HL-60 (cell line): Measurements from ENCODE around the gene KCNJ6.

Source experiments
- DNase-seq, 2 experiments: peaks; one replicate each; pipeline ENCODE4 v3.0.0-alpha.2; 2010 to 2020; ENCODE audit warnings: low read depth in 1 of 2, low spot score in 1 of 2
- H3K27ac ChIP-seq: fragments of 250-450 bp; sonication (Bioruptor Pico); replicated peaks from 2 replicates; pipeline ENCODE4 v1.5.1; 2020; ENCODE audit warnings: mild to moderate bottlenecking, moderate library complexity
- H3K27me3 ChIP-seq: fragments of 250-450 bp; sonication (Bioruptor Pico); 2 replicates; pipeline ENCODE4 v1.5.1; 2021; ENCODE audit warnings: mild to moderate bottlenecking, moderate library complexity; ENCODE audit not compliant: insufficient read depth, poor library complexity, severe bottlenecking
- H3K4me3 ChIP-seq: replicated peaks from 2 replicates; pipeline ENCODE4 v1.5.1; 2011; ENCODE audit warnings: mild to moderate bottlenecking, control low read depth, low read length; ENCODE audit not compliant: insufficient read depth
- GABPA ChIP-seq: IDR thresholded peaks from 2 replicates; pipeline ENCODE4 v1.6.1; 2012; ENCODE audit warnings: low read depth
- POLR2AphosphoS5 ChIP-seq: IDR thresholded peaks from 2 replicates; pipeline ENCODE4 v1.6.1; 2012; ENCODE audit warnings: low read depth
- SPI1 ChIP-seq: IDR thresholded peaks from 2 replicates; pipeline ENCODE4 v1.6.1; 2012; ENCODE audit warnings: low read depth, mild to moderate bottlenecking, borderline replicate concordance
- TF ChIP-seq, protein P1 (sequence below): IDR thresholded peaks from one replicate; pipeline ENCODE4 v1.5.1; 2011; ENCODE audit warnings: low read length, control low read depth, inconsistent platforms; ENCODE audit not compliant: insufficient read depth
- TF ChIP-seq, protein P2 (sequence below): IDR thresholded peaks from 2 replicates; pipeline ENCODE4 v1.6.1; 2012; ENCODE audit warnings: low read depth; ENCODE audit not compliant: insufficient replicate concordance

The KCNJ6 gene

DNA sequence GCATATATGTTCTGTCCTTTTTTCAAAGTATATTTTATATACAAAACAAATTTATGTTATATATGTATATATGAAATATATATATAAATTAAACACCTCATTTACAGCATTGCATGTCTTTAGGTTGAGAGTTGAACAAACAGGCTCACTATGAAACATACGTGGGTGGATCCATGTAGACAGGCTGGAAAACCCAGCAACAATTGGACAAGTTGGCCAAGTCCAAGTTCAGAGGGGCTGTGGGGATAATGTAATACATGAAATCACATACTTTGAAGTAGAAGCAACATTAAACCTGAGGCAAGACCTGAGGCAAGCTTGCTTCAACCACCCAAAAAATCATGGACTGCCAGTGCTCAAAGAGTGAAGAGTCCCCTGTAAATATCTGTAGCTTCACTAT, 39.7 kb downstream of the KCNJ6 start:
- Histone ChIP-seq H3K27ac (no peak overlapping the region), H3K27me3 (no peaks in the 10 kb centered on the region), H3K4me3 (no peak overlapping the region)
- TF ChIP-seq GABPA: no peak
- no peak for TF ChIP-seq POLR2AphosphoS5
- TF ChIP-seq, protein P1, sequence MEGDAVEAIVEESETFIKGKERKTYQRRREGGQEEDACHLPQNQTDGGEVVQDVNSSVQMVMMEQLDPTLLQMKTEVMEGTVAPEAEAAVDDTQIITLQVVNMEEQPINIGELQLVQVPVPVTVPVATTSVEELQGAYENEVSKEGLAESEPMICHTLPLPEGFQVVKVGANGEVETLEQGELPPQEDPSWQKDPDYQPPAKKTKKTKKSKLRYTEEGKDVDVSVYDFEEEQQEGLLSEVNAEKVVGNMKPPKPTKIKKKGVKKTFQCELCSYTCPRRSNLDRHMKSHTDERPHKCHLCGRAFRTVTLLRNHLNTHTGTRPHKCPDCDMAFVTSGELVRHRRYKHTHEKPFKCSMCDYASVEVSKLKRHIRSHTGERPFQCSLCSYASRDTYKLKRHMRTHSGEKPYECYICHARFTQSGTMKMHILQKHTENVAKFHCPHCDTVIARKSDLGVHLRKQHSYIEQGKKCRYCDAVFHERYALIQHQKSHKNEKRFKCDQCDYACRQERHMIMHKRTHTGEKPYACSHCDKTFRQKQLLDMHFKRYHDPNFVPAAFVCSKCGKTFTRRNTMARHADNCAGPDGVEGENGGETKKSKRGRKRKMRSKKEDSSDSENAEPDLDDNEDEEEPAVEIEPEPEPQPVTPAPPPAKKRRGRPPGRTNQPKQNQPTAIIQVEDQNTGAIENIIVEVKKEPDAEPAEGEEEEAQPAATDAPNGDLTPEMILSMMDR: no peak
- TF ChIP-seq SPI1: no peak
- TF ChIP-seq, protein P2, sequence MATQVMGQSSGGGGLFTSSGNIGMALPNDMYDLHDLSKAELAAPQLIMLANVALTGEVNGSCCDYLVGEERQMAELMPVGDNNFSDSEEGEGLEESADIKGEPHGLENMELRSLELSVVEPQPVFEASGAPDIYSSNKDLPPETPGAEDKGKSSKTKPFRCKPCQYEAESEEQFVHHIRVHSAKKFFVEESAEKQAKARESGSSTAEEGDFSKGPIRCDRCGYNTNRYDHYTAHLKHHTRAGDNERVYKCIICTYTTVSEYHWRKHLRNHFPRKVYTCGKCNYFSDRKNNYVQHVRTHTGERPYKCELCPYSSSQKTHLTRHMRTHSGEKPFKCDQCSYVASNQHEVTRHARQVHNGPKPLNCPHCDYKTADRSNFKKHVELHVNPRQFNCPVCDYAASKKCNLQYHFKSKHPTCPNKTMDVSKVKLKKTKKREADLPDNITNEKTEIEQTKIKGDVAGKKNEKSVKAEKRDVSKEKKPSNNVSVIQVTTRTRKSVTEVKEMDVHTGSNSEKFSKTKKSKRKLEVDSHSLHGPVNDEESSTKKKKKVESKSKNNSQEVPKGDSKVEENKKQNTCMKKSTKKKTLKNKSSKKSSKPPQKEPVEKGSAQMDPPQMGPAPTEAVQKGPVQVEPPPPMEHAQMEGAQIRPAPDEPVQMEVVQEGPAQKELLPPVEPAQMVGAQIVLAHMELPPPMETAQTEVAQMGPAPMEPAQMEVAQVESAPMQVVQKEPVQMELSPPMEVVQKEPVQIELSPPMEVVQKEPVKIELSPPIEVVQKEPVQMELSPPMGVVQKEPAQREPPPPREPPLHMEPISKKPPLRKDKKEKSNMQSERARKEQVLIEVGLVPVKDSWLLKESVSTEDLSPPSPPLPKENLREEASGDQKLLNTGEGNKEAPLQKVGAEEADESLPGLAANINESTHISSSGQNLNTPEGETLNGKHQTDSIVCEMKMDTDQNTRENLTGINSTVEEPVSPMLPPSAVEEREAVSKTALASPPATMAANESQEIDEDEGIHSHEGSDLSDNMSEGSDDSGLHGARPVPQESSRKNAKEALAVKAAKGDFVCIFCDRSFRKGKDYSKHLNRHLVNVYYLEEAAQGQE: no peak
- DNase-seq: no peak

DNA sequence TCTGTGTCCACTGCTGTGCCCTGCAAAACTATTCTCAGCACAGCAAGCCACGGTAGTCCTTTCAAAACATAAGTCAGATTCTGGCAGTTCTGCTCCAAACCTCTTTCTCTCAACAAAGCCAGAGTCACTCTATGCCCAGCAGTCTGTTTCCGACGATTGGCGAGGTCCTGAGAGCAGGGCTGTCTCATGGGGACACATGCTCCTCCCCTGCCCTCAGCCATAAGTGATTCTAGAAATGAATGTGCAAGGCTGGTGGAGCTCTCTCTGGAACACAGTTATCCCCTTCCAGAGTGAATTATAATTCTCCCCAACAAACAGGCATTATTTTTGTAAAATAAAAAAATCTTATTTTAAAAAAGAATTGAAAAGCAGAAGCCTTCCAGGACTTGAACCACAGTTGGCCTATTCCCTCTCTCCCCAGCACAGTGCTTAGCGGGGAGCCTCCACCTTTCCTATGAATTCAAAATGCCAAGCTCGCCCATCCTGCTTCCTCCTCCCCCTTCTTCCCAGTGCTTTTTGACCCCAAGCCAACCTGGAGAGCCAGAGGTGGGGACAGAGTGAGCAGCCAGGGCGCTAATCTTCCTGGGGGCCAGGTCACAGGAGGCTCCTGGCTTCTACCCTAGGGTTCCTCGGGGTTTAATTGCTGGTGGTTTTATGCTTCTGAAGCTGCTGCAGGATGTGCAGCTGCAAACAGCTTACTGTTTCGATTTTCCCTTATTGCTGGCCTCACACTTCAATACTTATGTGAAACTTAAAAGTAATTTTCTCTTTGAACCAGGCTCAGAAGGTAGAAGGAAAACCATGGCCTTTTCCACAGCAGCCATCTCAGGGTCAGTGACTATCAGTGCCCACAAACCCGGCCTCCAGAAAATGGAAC, 41.1 kb downstream of the KCNJ6 start:
- DNase-seq: no peak
- no peaks in the 10 kb centered on the region for H3K27me3 ChIP-seq
- H3K4me3 ChIP-seq: no peak overlapping the region
- no peak overlapping the region for H3K27ac ChIP-seq
- TF ChIP-seq, protein P1: no peak
- TF ChIP-seq, protein P2: no peak
- TF ChIP-seq SPI1: no peak
- TF ChIP-seq POLR2AphosphoS5: no peak
- no peak for TF ChIP-seq GABPA

DNA sequence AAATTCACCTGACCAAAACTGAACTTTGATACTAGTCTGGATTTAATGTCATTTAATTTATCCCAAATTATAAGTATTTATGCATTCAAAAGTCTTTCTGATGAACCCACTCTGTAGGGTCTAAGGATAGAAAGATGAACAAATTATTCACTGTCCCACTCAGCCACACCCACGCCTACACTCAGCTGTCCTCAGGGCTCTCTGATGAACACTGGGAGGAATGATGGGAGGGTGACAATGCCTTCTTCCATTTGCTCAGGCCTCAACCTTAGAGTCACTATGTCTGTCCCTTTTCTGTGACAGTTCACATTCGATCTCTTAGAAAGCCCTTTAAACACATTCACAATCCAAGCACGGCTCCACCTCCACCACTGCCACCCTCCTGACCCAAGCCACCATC, 41.8 kb downstream of the KCNJ6 start:
- Histone ChIP-seq H3K27ac (no peak overlapping the region), H3K27me3 (no peaks in the 10 kb centered on the region), H3K4me3 (no peak overlapping the region)
- TF ChIP-seq, protein P1: no peak
- TF ChIP-seq, protein P2: no peak
- TF ChIP-seq SPI1 (no peak), POLR2AphosphoS5 (no peak), GABPA (no peak)
- DNase-seq: no peak
